DOHH2 (cell line): Measurements from ENCODE around the gene RNU1-1.
"Not testable (repeated sequence)": the region's sequence is repeated elsewhere in the genome, so short reads cannot be mapped to it uniquely, and the experiment has no call there.

Experiments used
- H3F3A ChIP-seq: fragments of 200-600 bp; sonication (generic), shearing (Covaris generic); 2 replicates; pipeline ENCODE4 v1.6.0; 2016; ENCODE audit warnings: antibody characterized with exemption, mild to moderate bottlenecking; ENCODE audit not compliant: control insufficient read depth, insufficient read depth
- H3K27ac ChIP-seq: fragments of 200-600 bp; sonication (generic); 2 replicates; pipeline ENCODE4 v1.5.1; 2014; ENCODE audit warnings: low read depth, mild to moderate bottlenecking, low read length, moderate library complexity
- H3K27me3 ChIP-seq: fragments of 200-600 bp; sonication (generic); 2 replicates; pipeline ENCODE4 v1.6.1; 2014; ENCODE audit warnings: mild to moderate bottlenecking, low read length, mixed read lengths; ENCODE audit not compliant: control insufficient read depth
- H3K36me3 ChIP-seq: fragments of 200-600 bp; sonication (generic); 2 replicates; pipeline ENCODE4 v1.6.1; 2014; ENCODE audit warnings: mild to moderate bottlenecking, low read length, moderate library complexity, mixed read lengths; ENCODE audit not compliant: control insufficient read depth
- H3K4me1 ChIP-seq: fragments of 200-600 bp; sonication (generic); 2 replicates; pipeline ENCODE4 v1.6.1; 2014; ENCODE audit warnings: mild to moderate bottlenecking, low read length, mixed read lengths; ENCODE audit not compliant: control insufficient read depth
- H3K4me2 ChIP-seq: fragments of 200-600 bp; sonication (generic); 2 replicates; pipeline ENCODE4 v1.6.0; 2014; ENCODE audit warnings: mild to moderate bottlenecking, low read length, moderate library complexity
- H3K4me3 ChIP-seq: fragments of 200-600 bp; sonication (generic); 2 replicates; pipeline ENCODE4 v1.5.1; 2014; ENCODE audit warnings: mild to moderate bottlenecking, low read length, mixed read lengths
- H3K79me2 ChIP-seq: fragments of 200-600 bp; sonication (generic); 2 replicates; pipeline ENCODE4 v1.6.1; 2014; ENCODE audit warnings: mild to moderate bottlenecking, low read length, mixed read lengths; ENCODE audit not compliant: control insufficient read depth
- H3K9me2 ChIP-seq: fragments of 200-600 bp; sonication (generic); replicated peaks from 2 replicates; pipeline ENCODE4 v1.6.1; 2014; ENCODE audit warnings: mild to moderate bottlenecking, low read length, mixed read lengths; ENCODE audit not compliant: control insufficient read depth
- H3K9me3 ChIP-seq: fragments of 200-600 bp; sonication (generic); 2 replicates; pipeline ENCODE4 v1.6.1; 2014; ENCODE audit warnings: antibody characterized with exemption, low read length, mixed read lengths; ENCODE audit not compliant: control insufficient read depth, insufficient read depth
- H4K20me1 ChIP-seq: fragments of 200-600 bp; sonication (generic); 2 replicates; pipeline ENCODE4 v1.6.0; 2014; ENCODE audit warnings: low read depth, mild to moderate bottlenecking, antibody characterized with exemption, low read length, moderate library complexity; ENCODE audit not compliant: control insufficient read depth, insufficient read depth
- EZH2phosphoT487 ChIP-seq: fragments of 200-600 bp; sonication (generic); IDR thresholded peaks from 2 replicates; pipeline ENCODE4 v1.6.1; 2017; ENCODE audit warnings: borderline replicate concordance, mild to moderate bottlenecking, antibody characterized with exemption, low read length, moderate library complexity, mixed read lengths
- TF ChIP-seq, protein P1 (sequence below): fragments of 200-600 bp; sonication (generic); IDR thresholded peaks from one replicate; pipeline ENCODE4 v1.5.1; 2014; ENCODE audit warnings: antibody characterized with exemption, mild to moderate bottlenecking, low read depth, low read length; ENCODE audit not compliant: poor library complexity, severe bottlenecking

The RNU1-1 gene

GRCh38 chr1:16506364-16507136, 7.5 kb downstream of the RNU1-1 start:
- not testable (repeated sequence) for H3K9me3 ChIP-seq, H3F3A ChIP-seq, H3K9me2 ChIP-seq, H3K4me2 ChIP-seq, H3K4me1 ChIP-seq, H4K20me1 ChIP-seq, H3K4me3 ChIP-seq, H3K79me2 ChIP-seq, H3K27me3 ChIP-seq, H3K27ac ChIP-seq, H3K36me3 ChIP-seq

- not testable (repeated sequence) for H3K27me3 ChIP-seq, H3K27ac ChIP-seq, H3K9me3 ChIP-seq, H3F3A ChIP-seq, H3K4me1 ChIP-seq, H3K36me3 ChIP-seq, H3K9me2 ChIP-seq, H3K79me2 ChIP-seq, H4K20me1 ChIP-seq, H3K4me3 ChIP-seq, H3K4me2 ChIP-seq
Measured at GRCh38 chr1:16505870-16506269, 8.2 kb downstream of the RNU1-1 start.

- Histone ChIP-seq H3K4me3 (no peak overlapping the region), H3K4me1 (peaks cover 13% of the 10 kb centered on the region), H3F3A (no peaks in the 10 kb centered on the region), H3K27me3 (no peaks in the 10 kb centered on the region), H3K79me2 (no peaks in the 10 kb centered on the region), H3K27ac (no peak overlapping the region), H3K36me3 (no peaks in the 10 kb centered on the region), H3K9me2 (no peaks in the 10 kb centered on the region), H4K20me1 (no peaks in the 10 kb centered on the region), H3K4me2 (no peak overlapping the region), H3K9me3 (no peaks in the 10 kb centered on the region)
- TF ChIP-seq, protein P1, sequence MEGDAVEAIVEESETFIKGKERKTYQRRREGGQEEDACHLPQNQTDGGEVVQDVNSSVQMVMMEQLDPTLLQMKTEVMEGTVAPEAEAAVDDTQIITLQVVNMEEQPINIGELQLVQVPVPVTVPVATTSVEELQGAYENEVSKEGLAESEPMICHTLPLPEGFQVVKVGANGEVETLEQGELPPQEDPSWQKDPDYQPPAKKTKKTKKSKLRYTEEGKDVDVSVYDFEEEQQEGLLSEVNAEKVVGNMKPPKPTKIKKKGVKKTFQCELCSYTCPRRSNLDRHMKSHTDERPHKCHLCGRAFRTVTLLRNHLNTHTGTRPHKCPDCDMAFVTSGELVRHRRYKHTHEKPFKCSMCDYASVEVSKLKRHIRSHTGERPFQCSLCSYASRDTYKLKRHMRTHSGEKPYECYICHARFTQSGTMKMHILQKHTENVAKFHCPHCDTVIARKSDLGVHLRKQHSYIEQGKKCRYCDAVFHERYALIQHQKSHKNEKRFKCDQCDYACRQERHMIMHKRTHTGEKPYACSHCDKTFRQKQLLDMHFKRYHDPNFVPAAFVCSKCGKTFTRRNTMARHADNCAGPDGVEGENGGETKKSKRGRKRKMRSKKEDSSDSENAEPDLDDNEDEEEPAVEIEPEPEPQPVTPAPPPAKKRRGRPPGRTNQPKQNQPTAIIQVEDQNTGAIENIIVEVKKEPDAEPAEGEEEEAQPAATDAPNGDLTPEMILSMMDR: no peak
- no peak for TF ChIP-seq EZH2phosphoT487
Measured at GRCh38 chr1:16503494-16503893, 10.6 kb downstream of the RNU1-1 start.

GRCh38 chr1:16501446-16501845, 12.6 kb downstream of the RNU1-1 start:
- peaks cover 16% of the 10 kb centered on the region for H3K4me1 ChIP-seq

GRCh38 chr1:16500975-16501374, 13.1 kb downstream of the RNU1-1 start:
- H3K79me2 ChIP-seq, H3K9me3 ChIP-seq, H3F3A ChIP-seq, H3K4me2 ChIP-seq, H3K9me2 ChIP-seq, H3K36me3 ChIP-seq, H3K4me3 ChIP-seq, H4K20me1 ChIP-seq, H3K27me3 ChIP-seq, H3K27ac ChIP-seq: not testable (repeated sequence)
- peaks cover 16% of the 10 kb centered on the region for H3K4me1 ChIP-seq

More at GRCh38 chr1:16501446-16501845, 12.6 kb downstream of the RNU1-1 start:
- not testable (repeated sequence) for H4K20me1 ChIP-seq, H3K9me3 ChIP-seq, H3K9me2 ChIP-seq, H3K27ac ChIP-seq, H3K27me3 ChIP-seq, H3K4me3 ChIP-seq, H3K4me2 ChIP-seq, H3K36me3 ChIP-seq, H3K79me2 ChIP-seq, H3F3A ChIP-seq

DNA sequence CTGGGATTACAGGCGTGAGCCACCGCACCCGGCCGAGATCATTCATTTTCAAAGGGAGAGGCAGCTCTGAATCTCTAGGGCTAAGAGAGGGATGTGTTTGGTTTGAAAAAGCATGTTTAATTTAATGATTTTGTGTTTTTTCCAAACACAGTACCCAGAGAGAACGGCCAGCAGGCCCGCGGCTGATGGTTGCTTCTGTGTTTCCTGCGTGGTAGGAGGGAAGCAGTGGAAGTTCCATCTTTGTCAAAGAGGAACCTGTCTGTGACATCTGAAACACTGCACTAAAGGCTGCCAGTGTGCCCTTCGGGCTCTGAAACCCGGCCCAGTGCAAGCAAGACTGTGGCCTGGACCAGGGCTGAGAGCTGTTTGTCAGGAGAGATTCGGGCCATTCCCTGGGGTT, 13.6 kb downstream of the RNU1-1 start:
- H3K4me3 ChIP-seq, H3K4me2 ChIP-seq, H4K20me1 ChIP-seq, H3K79me2 ChIP-seq, H3K9me2 ChIP-seq, H3K36me3 ChIP-seq, H3K9me3 ChIP-seq, H3F3A ChIP-seq, H3K27ac ChIP-seq, H3K27me3 ChIP-seq: not testable (repeated sequence)
- H3K4me1 ChIP-seq: peaks cover 16% of the 10 kb centered on the region
